Stimulated activated CD4-positive, alpha-beta T cell treated with anti-CD3 and anti-CD28 coated beads, TNF-alpha, amount 100 ng/mL, for 48 hours (primary cell): ENCODE measurements around the gene PTPRD.

Source experiments
- DNase-seq, 3 donors: peaks; one replicate each; pipeline ENCODE4 v3.0.0-alpha.2; 2020; ENCODE audit warnings: low read depth in 3 of 3

Gene PTPRD

GRCh38 chr9:8338767-8339510 is 2273.9 kb downstream of the PTPRD start:
- DNase-seq: no peak

GRCh38 chr9:8337834-8338766 is 2274.7 kb downstream of the PTPRD start:
- no peak for DNase-seq

GRCh38 chr9:8332871-8333270 is 2279.9 kb downstream of the PTPRD start:
- DNase-seq: no peak

GRCh38 chr9:8332331-8332650 is 2280.5 kb downstream of the PTPRD start:
- no peak for DNase-seq

- no peak for DNase-seq
These were observed 2281.1 kb downstream of the PTPRD start for GRCh38 chr9:8331507-8332330.

- no peak for DNase-seq
These were observed 2283.1 kb downstream of the PTPRD start for GRCh38 chr9:8329561-8330283.

- no peak for DNase-seq
These were observed 2297.6 kb downstream of the PTPRD start for GRCh38 chr9:8315211-8315610.

GRCh38 chr9:8309258-8309657 is 2303.5 kb downstream of the PTPRD start:
- no peak for DNase-seq

GRCh38 chr9:8304720-8305119 is 2308.1 kb downstream of the PTPRD start:
- no peak for DNase-seq

GRCh38 chr9:8301296-8301695 is 2311.5 kb downstream of the PTPRD start:
- DNase-seq: no peak

- no peak for DNase-seq
These were observed 2315.8 kb downstream of the PTPRD start for GRCh38 chr9:8297047-8297446.

- DNase-seq: no peak
These were observed 2320.1 kb downstream of the PTPRD start for GRCh38 chr9:8292657-8293056.

- DNase-seq: no peak
These were observed 2323.1 kb downstream of the PTPRD start for GRCh38 chr9:8289681-8290080.

- no peak for DNase-seq
These were observed 2324.8 kb downstream of the PTPRD start for GRCh38 chr9:8287970-8288369.

- no peak for DNase-seq
These were observed 2325.3 kb downstream of the PTPRD start for GRCh38 chr9:8287501-8287900.

- DNase-seq: no peak
These were observed 2327.9 kb downstream of the PTPRD start for GRCh38 chr9:8284884-8285283.

- DNase-seq: no peak
These were observed 2330.3 kb downstream of the PTPRD start for GRCh38 chr9:8282535-8282934.

GRCh38 chr9:8280811-8281210 is 2332.0 kb downstream of the PTPRD start:
- no peak for DNase-seq

GRCh38 chr9:8278048-8278447 is 2334.8 kb downstream of the PTPRD start:
- no peak for DNase-seq

GRCh38 chr9:8270235-8270634 is 2342.6 kb downstream of the PTPRD start:
- DNase-seq: no peak

- no peak for DNase-seq
These were observed 2343.9 kb downstream of the PTPRD start for GRCh38 chr9:8268881-8269280.
